K562 (cell line): ENCODE data around the gene STAB1. TPM values are rescaled to one million over a fixed set of nuclear protein-coding genes. Genes with fewer than 3 reads are reported as not detected.

Source experiments
- ATAC-seq: fragments of 200-7000 bp; cut with Tn5 transposase; 3 replicates; pipeline ENCODE4 v1.9.1; 2020; ENCODE audit warnings: moderate library complexity
- BruUV-seq: library from RNA; stranded (reverse); fragments of 400-500 nt; replicated peaks from 2 replicates; lab custom pipeline; 2021; lab: Mats Ljungman, UMichigan
- CTCF ChIA-PET: fragments of 300-600 bp; formaldehyde crosslinking; extraction: SDS; loops from one replicate; lab custom pipeline; 2021; ENCODE audit warnings: low intra/inter-chr PET ratio; lab: Yijun Ruan, JAX
- POLR2A ChIA-PET: fragments of 300-600, 350-650 bp; sonication (Branson Sonifier 250); formaldehyde crosslinking; extraction: SDS; loops from one replicate; lab custom pipeline; 2021; ENCODE audit warnings: antibody characterized with exemption, inconsistent platforms; lab: Yijun Ruan, JAX
- DNase-seq, 4 experiments: peaks; one replicate each; pipeline versions ENCODE4 v3.0.0 to v3.0.0-alpha.2; 2011 to 2018; ENCODE audit warnings: low spot score in 3 of 4, mixed read lengths in 3 of 4; ENCODE audit errors: extremely low read depth in 1 of 4
- FAIRE-seq: peaks from 2 replicates; lab custom pipeline; 2011; peaks lifted over from hg19 to GRCh38; lab: Jason Lieb, UNC
- H2AFZ ChIP-seq: 2 replicates; pipeline ENCODE4 v1.6.0; 2011; ENCODE audit warnings: low read depth, low read length, control low read depth, inconsistent platforms
- H3K27ac ChIP-seq: fragments of 200-600 bp; 3 replicates; pipeline ENCODE4 v1.8.0; 2011; ENCODE audit warnings: low read depth, mild to moderate bottlenecking, control low read depth, inconsistent platforms, low read length, moderate library complexity, mixed read lengths; ENCODE audit errors: extremely low read depth
- H3K27me3 ChIP-seq, 2 experiments: fragments of 300-600 bp in 1 of 2; 2 replicates in 1 of 2; 3 replicates in 1 of 2; pipeline versions ENCODE4 v1.6.0 to v1.8.0; 2011; ENCODE audit warnings: inconsistent platforms in 2 of 2, low read length in 2 of 2, mild to moderate bottlenecking in 1 of 2, mixed read lengths in 1 of 2, moderate library complexity in 1 of 2; ENCODE audit not compliant: control insufficient read depth in 2 of 2, insufficient read depth in 2 of 2
- H3K36me3 ChIP-seq: fragments of 300-600 bp; 3 replicates; pipeline ENCODE4 v1.8.0; 2011; ENCODE audit warnings: mild to moderate bottlenecking, low read length, inconsistent platforms; ENCODE audit not compliant: control insufficient read depth, insufficient read depth
- H3K4me1 ChIP-seq, 2 experiments: fragments of 200-600 bp in 1 of 2; replicated peaks in 1 of 2; 2 replicates in 1 of 2; 3 replicates in 1 of 2; pipeline versions ENCODE4 v1.5.1 to v1.8.0; 2011; ENCODE audit warnings: inconsistent platforms in 2 of 2, low read length in 2 of 2, mild to moderate bottlenecking in 1 of 2, mixed read lengths in 1 of 2, moderate library complexity in 1 of 2; ENCODE audit not compliant: control insufficient read depth in 2 of 2, insufficient read depth in 2 of 2
- H3K4me2 ChIP-seq: 2 replicates; pipeline ENCODE4 v1.6.1; 2011; ENCODE audit warnings: low read length, control low read depth, inconsistent platforms, mixed read lengths; ENCODE audit not compliant: insufficient read depth
- H3K4me3 ChIP-seq: fragments of 200-600 bp; sonication (generic), shearing (Covaris generic); 2 replicates; pipeline ENCODE4 v1.5.1; 2016; ENCODE audit warnings: control low read depth, inconsistent platforms
- H3K79me2 ChIP-seq: fragments of 200-600 bp; 3 replicates; pipeline ENCODE4 v1.8.0; 2011; ENCODE audit warnings: low read length, inconsistent platforms; ENCODE audit not compliant: control insufficient read depth, insufficient read depth
- H3K9ac ChIP-seq, 2 experiments: 2 replicates each; pipeline versions ENCODE4 v1.6.0 to v1.6.1; 2011; ENCODE audit warnings: low read depth in 2 of 2, low read length in 2 of 2, control low read depth in 1 of 2, inconsistent platforms in 1 of 2, mild to moderate bottlenecking in 1 of 2, mixed read lengths in 1 of 2; ENCODE audit not compliant: insufficient read depth in 1 of 2
- H3K9me1 ChIP-seq: one replicate; pipeline ENCODE4 v1.6.0; 2011; ENCODE audit warnings: inconsistent platforms, mild to moderate bottlenecking, low read length, moderate library complexity; ENCODE audit not compliant: control insufficient read depth, insufficient read depth
- H3K9me3 ChIP-seq: replicated peaks from 2 replicates; pipeline ENCODE4 v1.5.1; 2011; ENCODE audit warnings: low read depth, low read length, inconsistent platforms; ENCODE audit not compliant: control insufficient read depth, insufficient read depth
- H4K20me1 ChIP-seq: replicated peaks from 2 replicates; pipeline ENCODE4 v1.6.1; 2011; ENCODE audit warnings: low read length, inconsistent platforms, mixed read lengths; ENCODE audit not compliant: control insufficient read depth, insufficient read depth
- ZNF197 ChIP-seq: fragments of 200-800 bp; sonication (Bioruptor generic); IDR thresholded peaks from 2 replicates; pipeline ENCODE4 v1.6.1; 2016; ENCODE audit warnings: low read depth, missing genetic modification characterization, missing compliant biosample characterization
- ZNF232 ChIP-seq: sonication (generic); formaldehyde crosslinking; IDR thresholded peaks from 2 replicates; pipeline ENCODE4 v1.8.0; 2022; ENCODE audit warnings: mild to moderate bottlenecking, missing genetic modification reagents
- ZNF445 ChIP-seq: fragments of 250-450 bp; sonication (Bioruptor Pico); IDR thresholded peaks from 2 replicates; pipeline ENCODE4 v1.4.0; 2020; ENCODE audit warnings: low read depth, mild to moderate bottlenecking, moderate library complexity
- WGBS: fragments of 100-300 bp; shearing (Covaris generic); methylation state at CpG from one replicate; pipeline ENCODE4 v1.1.6; 2016; ENCODE audit warnings: low coverage, mixed read lengths; ENCODE audit not compliant: insufficient coverage; ENCODE audit errors: missing lambda C conversion rate; 5-methylcytosine and 5-hydroxymethylcytosine counted together
- in situ Hi-C: fragments of 300-500 bp; cut with MboI; formaldehyde crosslinking; loops from 4 replicates; pipeline ENCODE4 v1.15.0; 2018; ENCODE audit warnings: inconsistent platforms, mixed read lengths
- intact Hi-C: fragments of 100-400 bp; cut with micrococcal nuclease; formaldehyde crosslinking; loops from 2 replicates; pipeline ENCODE4 v1.14.2; 2022
- polyA plus RNA-seq, 8 experiments: library from polyadenylated mRNA; depleted of rRNA in 4 of 8; stranded (reverse) in 5 of 8; unstranded in 3 of 8; fragments of >200 nt; fragmentation: Nextera tagmentation in 2 of 8; fragmentation: Illumina TruSeq in 1 of 8; extraction: Ambion mirVana in 2 of 8; extraction: Trizol in 1 of 8; gene quantifications; 2 replicates each; pipeline versions ENCODE4 v1.2.1 to v1.2.3, GENCODE V29; 2011 to 2014; ENCODE audit warnings: inconsistent platforms in 1 of 8, missing spikeins in 1 of 8
- total RNA-seq, 7 experiments: library from RNA; depleted of rRNA in 6 of 7; stranded (reverse); fragments of >200 nt in 6 of 7; fragmentation: Illumina TruSeq in 2 of 7; extraction: Trizol in 2 of 7; gene quantifications; 2 replicates each; pipeline versions ENCODE4 v1.2.1 to v1.2.3, GENCODE V29; 2011 to 2021; ENCODE audit warnings: low replicate concordance in 1 of 7
- TF ChIP-seq, protein P1 (sequence below): IDR thresholded peaks from 2 replicates; pipeline ENCODE4 v1.6.1; 2016; ENCODE audit warnings: missing genetic modification characterization, missing compliant biosample characterization

The STAB1 gene
- total and polyA plus RNA-seq, 9 of the 15 experiments (the other 6 are each of a cell fraction or from before 2014, with no cell fraction given), result 0.20 to 3.9 (median 1.2) TPM

DNA sequence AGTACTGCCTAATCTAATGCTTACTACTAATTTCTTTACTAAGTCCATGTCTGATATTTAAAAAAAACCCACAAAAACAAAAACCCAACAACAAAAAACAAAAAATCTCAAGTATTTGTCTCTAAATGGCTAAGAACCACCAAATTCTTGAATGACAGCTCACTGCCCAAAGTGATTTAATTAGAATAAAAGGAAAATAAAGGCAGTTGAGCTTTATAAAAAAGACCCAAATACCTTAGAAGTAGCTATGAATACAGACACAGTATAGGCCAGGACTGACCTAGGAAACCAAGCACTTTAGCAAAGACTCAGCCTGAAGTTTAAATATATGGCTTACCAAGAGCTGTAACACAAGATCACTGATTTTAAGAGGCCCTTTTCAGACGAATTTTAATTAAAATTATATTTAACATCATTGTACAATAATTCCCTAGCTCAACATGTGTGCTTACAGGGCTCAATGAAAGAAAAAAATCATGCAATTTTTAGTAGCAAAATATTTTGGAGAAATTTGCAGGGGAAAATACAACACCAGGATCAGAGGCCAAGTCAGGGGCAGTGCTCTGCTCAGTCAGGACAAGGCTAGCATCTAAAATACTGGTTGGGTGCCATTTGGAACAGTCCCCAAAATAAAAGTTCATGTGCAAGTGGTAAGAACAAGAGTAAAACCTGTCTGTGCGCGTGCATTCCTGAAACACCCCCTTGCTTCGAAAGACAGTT lies 66.0 kb downstream of the STAB1 start:
- Histone ChIP-seq H3K9me3 (no peaks in the 10 kb centered on the region), H3K9me1 (no peaks in the 10 kb centered on the region), H3K27me3 (no peaks in the 10 kb centered on the region), H3K27ac (no peak overlapping the region), H3K4me3 (no peak overlapping the region), H3K4me1 (no peaks in the 10 kb centered on the region), H3K4me2 (no peak overlapping the region), H3K9ac (no peak overlapping the region), H3K36me3 (peaks cover 49% of the 10 kb centered on the region), H3K79me2 (no peaks in the 10 kb centered on the region), H4K20me1 (no peaks in the 10 kb centered on the region), H2AFZ (no peak overlapping the region)
- FAIRE-seq (no peak), DNase-seq (no peak), ATAC-seq (no peak)
- CTCF ChIA-PET, result no interaction called here
- no TSS peak for BruUV-seq
- intact Hi-C loops (no loop called here), in situ Hi-C loops (no loop called here)
- no peak for TF ChIP-seq ZNF232
- 64% methylated on average over 4 of the region's 4 CpGs for WGBS
- POLR2A ChIA-PET, result interaction anchor here (0.5 kb wide), 1 partner anchor 210 kb away, joined by 3 read pairs; the partner anchor contains the start of gene NEK4

DNA sequence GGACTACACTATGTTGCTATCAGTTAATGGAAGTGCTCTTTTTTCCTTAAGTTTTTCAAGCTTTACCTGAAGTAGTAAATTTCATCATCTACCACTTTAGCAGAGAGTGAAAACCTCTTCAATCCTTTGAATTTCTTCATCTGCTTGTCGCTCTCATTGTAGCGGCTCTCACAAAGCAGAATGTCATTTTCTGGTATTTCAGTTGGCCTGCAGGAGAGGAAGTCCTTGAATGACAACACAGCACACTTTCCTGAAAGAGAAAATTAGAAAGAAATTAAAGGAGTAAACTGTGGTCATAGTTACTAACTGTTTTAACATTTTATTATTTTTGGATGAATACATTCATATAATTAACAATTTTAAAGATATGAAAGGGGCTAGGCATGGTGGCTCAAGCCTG lies 68.8 kb downstream of the STAB1 start:
- no TSS peak for BruUV-seq
- H3K27ac ChIP-seq, result no peak overlapping the region
- in situ Hi-C loops, result no loop called here
- POLR2A ChIA-PET, result no interaction called here
- DNase-seq, result no peak
- H3K27me3 ChIP-seq, result no peaks in the 10 kb centered on the region
- H3K9ac ChIP-seq, result no peak overlapping the region
- no peak overlapping the region for H3K4me2 ChIP-seq
- TF ChIP-seq, protein P1, sequence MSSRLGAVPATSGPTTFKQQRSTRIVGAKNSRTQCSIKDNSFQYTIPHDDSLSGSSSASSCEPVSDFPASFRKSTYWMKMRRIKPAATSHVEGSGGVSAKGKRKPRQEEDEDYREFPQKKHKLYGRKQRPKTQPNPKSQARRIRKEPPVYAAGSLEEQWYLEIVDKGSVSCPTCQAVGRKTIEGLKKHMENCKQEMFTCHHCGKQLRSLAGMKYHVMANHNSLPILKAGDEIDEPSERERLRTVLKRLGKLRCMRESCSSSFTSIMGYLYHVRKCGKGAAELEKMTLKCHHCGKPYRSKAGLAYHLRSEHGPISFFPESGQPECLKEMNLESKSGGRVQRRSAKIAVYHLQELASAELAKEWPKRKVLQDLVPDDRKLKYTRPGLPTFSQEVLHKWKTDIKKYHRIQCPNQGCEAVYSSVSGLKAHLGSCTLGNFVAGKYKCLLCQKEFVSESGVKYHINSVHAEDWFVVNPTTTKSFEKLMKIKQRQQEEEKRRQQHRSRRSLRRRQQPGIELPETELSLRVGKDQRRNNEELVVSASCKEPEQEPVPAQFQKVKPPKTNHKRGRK, result no peak
- TF ChIP-seq ZNF197 (CRISPR knock-in tag), result no peak
- no peak for TF ChIP-seq ZNF445 (CRISPR knock-in tag)
- TF ChIP-seq, all 486 proteins: peak for 0
- no peak overlapping the region for H2AFZ ChIP-seq
- no peak overlapping the region for H3K4me3 ChIP-seq
- no peaks in the 10 kb centered on the region for H3K9me1 ChIP-seq
- FAIRE-seq, result no peak
- H3K4me1 ChIP-seq, result no peaks in the 10 kb centered on the region
- CTCF ChIA-PET, result no interaction called here
- WGBS, result 95% methylated on average over 2 of the region's 2 CpGs
- ATAC-seq, result no peak
- H3K79me2 ChIP-seq, result no peaks in the 10 kb centered on the region
- peaks cover 40% of the 10 kb centered on the region; the same call in 1 of the 3 replicates for H3K36me3 ChIP-seq
- intact Hi-C loops, result no loop called here
- no peaks in the 10 kb centered on the region for H3K9me3 ChIP-seq
- H4K20me1 ChIP-seq, result no peaks in the 10 kb centered on the region
